ENCODE data around the gene CDKAL1.

CDKAL1 gene

DNA sequence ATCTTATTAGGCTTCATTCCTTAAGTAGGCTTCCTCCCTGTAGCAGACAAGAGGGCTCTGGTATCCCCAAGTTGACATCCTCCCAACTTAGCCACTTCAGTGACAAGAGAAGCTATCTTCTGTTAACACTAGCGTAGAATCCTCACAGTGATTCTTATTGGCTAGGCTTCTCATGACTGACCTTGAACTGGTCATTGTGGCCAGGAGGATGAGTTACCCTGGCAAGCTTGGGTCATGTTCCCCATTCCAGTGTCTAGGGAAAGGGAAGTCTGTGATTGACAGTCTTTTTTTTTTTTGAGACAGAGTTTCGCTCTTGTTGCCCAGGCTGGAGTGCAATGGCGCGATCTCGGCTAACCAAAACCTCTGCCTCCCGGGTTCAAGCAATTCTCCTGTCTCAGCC lies 7.1 kb downstream of the CDKAL1 start:
- TF ChIP-seq FOXM1 (IDR thresholded peaks at IDR 0.05; ENCODE audit: borderline replicate concordance, low read depth) (no peak), TEAD4 (IDR thresholded peaks at IDR 0.05) (no peak), EGR1 (IDR thresholded peaks at IDR 0.05) (no peak), ZBTB7A (IDR thresholded peaks at IDR 0.05; ENCODE audit: low read depth) (no peak), TCF12 (IDR thresholded peaks at IDR 0.05; ENCODE audit: low read depth) (no peak), TAF1 (IDR thresholded peaks at IDR 0.05; ENCODE audit: low read depth) (no peak), CREB1 (IDR thresholded peaks at IDR 0.05; ENCODE audit: low read depth) (no peak), YY1 (IDR thresholded peaks at IDR 0.05; ENCODE audit: low read depth) (no peak), NFIC (IDR thresholded peaks at IDR 0.05) (no peak), EP300 (IDR thresholded peaks at IDR 0.05; ENCODE audit: borderline replicate concordance) (no peak), RAD21 (IDR thresholded peaks at IDR 0.05; ENCODE audit: low read depth) (no peak)
- TF ChIP-seq, protein P1, sequence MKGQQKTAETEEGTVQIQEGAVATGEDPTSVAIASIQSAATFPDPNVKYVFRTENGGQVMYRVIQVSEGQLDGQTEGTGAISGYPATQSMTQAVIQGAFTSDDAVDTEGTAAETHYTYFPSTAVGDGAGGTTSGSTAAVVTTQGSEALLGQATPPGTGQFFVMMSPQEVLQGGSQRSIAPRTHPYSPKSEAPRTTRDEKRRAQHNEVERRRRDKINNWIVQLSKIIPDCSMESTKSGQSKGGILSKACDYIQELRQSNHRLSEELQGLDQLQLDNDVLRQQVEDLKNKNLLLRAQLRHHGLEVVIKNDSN (IDR thresholded peaks at IDR 0.05) = no peak
- TF ChIP-seq, protein P2, sequence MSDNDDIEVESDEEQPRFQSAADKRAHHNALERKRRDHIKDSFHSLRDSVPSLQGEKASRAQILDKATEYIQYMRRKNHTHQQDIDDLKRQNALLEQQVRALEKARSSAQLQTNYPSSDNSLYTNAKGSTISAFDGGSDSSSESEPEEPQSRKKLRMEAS (IDR thresholded peaks at IDR 0.05) = no peak
- TF ChIP-seq, protein P3, sequence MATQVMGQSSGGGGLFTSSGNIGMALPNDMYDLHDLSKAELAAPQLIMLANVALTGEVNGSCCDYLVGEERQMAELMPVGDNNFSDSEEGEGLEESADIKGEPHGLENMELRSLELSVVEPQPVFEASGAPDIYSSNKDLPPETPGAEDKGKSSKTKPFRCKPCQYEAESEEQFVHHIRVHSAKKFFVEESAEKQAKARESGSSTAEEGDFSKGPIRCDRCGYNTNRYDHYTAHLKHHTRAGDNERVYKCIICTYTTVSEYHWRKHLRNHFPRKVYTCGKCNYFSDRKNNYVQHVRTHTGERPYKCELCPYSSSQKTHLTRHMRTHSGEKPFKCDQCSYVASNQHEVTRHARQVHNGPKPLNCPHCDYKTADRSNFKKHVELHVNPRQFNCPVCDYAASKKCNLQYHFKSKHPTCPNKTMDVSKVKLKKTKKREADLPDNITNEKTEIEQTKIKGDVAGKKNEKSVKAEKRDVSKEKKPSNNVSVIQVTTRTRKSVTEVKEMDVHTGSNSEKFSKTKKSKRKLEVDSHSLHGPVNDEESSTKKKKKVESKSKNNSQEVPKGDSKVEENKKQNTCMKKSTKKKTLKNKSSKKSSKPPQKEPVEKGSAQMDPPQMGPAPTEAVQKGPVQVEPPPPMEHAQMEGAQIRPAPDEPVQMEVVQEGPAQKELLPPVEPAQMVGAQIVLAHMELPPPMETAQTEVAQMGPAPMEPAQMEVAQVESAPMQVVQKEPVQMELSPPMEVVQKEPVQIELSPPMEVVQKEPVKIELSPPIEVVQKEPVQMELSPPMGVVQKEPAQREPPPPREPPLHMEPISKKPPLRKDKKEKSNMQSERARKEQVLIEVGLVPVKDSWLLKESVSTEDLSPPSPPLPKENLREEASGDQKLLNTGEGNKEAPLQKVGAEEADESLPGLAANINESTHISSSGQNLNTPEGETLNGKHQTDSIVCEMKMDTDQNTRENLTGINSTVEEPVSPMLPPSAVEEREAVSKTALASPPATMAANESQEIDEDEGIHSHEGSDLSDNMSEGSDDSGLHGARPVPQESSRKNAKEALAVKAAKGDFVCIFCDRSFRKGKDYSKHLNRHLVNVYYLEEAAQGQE (IDR thresholded peaks at IDR 0.05; ENCODE audit: low read depth) = no peak

DNA sequence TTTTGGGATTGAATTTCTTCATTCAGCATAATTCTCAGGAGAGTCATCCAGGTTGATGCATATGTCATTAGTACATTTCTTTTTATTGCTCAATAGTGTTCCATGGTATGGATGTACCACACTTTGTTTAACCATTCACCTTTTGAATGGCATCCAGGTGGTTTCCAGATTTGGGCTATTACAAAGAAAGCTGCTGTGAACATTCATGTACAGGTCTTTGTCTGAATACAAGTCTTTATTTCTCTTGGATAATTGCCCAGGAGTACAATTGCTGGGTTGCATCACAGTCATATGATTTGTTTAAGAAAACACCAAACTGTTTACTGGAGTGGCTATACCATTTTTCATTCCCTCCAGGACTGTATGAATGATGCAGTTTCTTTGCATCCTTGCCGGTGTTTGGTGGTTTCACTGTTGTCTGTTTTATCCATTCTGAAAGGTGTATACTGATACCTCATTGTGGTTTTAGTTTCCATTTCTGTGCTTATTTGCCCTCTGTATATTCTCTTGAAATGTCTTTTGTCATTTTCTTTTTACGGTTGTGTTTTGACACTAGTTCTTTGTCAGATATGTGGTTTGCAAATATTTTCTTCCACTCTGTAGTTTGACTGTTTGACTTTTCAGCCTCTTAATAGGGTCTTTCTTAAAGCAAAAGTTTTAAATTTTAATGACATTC lies 8.8 kb downstream of the CDKAL1 start:
- no peak for TF ChIP-seq CREB1 (IDR thresholded peaks at IDR 0.05; ENCODE audit: low read depth)
- no peak for TF ChIP-seq RAD21 (IDR thresholded peaks at IDR 0.05; ENCODE audit: low read depth)
- TF ChIP-seq EP300 (IDR thresholded peaks at IDR 0.05; ENCODE audit: borderline replicate concordance) = no peak
- TF ChIP-seq TCF12 (IDR thresholded peaks at IDR 0.05; ENCODE audit: low read depth) = no peak
- peak; percentile 84 for TF ChIP-seq CEBPB (IDR thresholded peaks at IDR 0.05)
- TF ChIP-seq, protein P1 (IDR thresholded peaks at IDR 0.05) = no peak
- TF ChIP-seq EGR1 (IDR thresholded peaks at IDR 0.05) = no peak
- no peak for TF ChIP-seq YY1 (IDR thresholded peaks at IDR 0.05; ENCODE audit: low read depth)
- peak; percentile 65 for TF ChIP-seq NFIC (IDR thresholded peaks at IDR 0.05)
- TF ChIP-seq FOXM1 (IDR thresholded peaks at IDR 0.05; ENCODE audit: borderline replicate concordance, low read depth) = no peak
- TF ChIP-seq ZBTB7A (IDR thresholded peaks at IDR 0.05; ENCODE audit: low read depth) = no peak
- TF ChIP-seq, protein P2 (IDR thresholded peaks at IDR 0.05) = no peak
- TF ChIP-seq, protein P3 (IDR thresholded peaks at IDR 0.05; ENCODE audit: low read depth) = no peak
- TF ChIP-seq TEAD4 (IDR thresholded peaks at IDR 0.05) = no peak

DNA sequence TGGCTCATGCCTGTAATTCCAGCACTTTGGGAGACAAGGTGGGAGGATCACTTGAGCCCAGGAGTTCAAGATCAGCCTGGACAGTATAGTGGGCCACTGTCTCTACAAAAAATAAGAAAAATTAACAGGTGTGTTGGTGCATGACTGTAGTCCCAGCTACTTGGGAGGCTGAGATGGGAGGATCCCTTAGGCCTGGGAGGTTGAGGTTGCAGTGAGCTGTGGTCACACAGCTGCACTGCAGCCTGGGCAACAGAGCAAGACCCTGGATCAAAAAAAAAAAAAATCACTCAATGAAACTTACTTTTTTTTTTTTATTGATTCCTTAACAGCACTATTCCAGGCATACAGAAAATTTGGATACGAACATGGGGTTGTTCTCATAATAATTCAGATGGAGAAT lies 14.0 kb downstream of the CDKAL1 start:
- TF ChIP-seq YY1 (IDR thresholded peaks at IDR 0.05; ENCODE audit: low read depth) (no peak), TEAD4 (IDR thresholded peaks at IDR 0.05) (no peak), TCF12 (IDR thresholded peaks at IDR 0.05; ENCODE audit: low read depth) (no peak), RAD21 (IDR thresholded peaks at IDR 0.05; ENCODE audit: low read depth) (no peak), EP300 (IDR thresholded peaks at IDR 0.05; ENCODE audit: borderline replicate concordance) (no peak), CREB1 (IDR thresholded peaks at IDR 0.05; ENCODE audit: low read depth) (no peak), CEBPB (IDR thresholded peaks at IDR 0.05) (no peak), EGR1 (IDR thresholded peaks at IDR 0.05) (no peak)
- TF ChIP-seq, protein P1 (IDR thresholded peaks at IDR 0.05) = no peak
- TF ChIP-seq, protein P2 (IDR thresholded peaks at IDR 0.05) = no peak

DNA sequence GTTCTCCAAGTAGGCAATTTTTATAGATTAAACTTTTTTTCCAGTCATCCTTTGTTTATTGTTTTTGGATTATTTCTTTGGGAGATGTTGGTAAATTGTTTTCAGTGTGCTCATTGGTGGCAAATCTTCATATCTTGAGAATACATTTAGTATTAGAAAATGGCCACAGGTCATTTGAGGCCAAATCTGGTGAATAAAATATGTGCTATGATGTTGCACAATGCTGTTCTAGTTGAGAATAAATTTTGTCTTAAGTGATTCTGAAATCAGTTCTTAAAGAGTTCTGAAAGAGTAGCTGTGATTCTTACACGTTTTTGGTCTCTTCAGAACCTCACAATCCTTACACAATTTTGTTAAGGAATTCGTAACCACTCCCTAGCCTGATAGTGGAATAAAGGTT lies 20.1 kb downstream of the CDKAL1 start:
- TF ChIP-seq, protein P3 (IDR thresholded peaks at IDR 0.05; ENCODE audit: low read depth) = no peak
- TF ChIP-seq TEAD4 (IDR thresholded peaks at IDR 0.05) (no peak), EP300 (IDR thresholded peaks at IDR 0.05; ENCODE audit: borderline replicate concordance) (no peak), NFIC (IDR thresholded peaks at IDR 0.05) (no peak), YY1 (IDR thresholded peaks at IDR 0.05; ENCODE audit: low read depth) (no peak), TCF12 (IDR thresholded peaks at IDR 0.05; ENCODE audit: low read depth) (no peak), ZBTB7A (IDR thresholded peaks at IDR 0.05; ENCODE audit: low read depth) (no peak), EGR1 (IDR thresholded peaks at IDR 0.05) (no peak), TAF1 (IDR thresholded peaks at IDR 0.05; ENCODE audit: low read depth) (no peak), CREB1 (IDR thresholded peaks at IDR 0.05; ENCODE audit: low read depth) (no peak)
- TF ChIP-seq, protein P1 (IDR thresholded peaks at IDR 0.05) = no peak
